Central memory CD4-positive, alpha-beta T cell (primary cell): Measurements from ENCODE around the gene PSG3.
"Not testable (repeated sequence)": the region's sequence is repeated elsewhere in the genome, so short reads cannot be mapped to it uniquely, and the experiment has no call there.

Experiments
- DNase-seq: peaks from one replicate; pipeline ENCODE4 v3.0.0; 2022

The PSG3 gene

GRCh38 chr19:42693760-42694350 is 46.4 kb downstream of the PSG3 start:
- no peak for DNase-seq

GRCh38 chr19:42683917-42684513 is 56.3 kb downstream of the PSG3 start:
- DNase-seq = no peak

DNA sequence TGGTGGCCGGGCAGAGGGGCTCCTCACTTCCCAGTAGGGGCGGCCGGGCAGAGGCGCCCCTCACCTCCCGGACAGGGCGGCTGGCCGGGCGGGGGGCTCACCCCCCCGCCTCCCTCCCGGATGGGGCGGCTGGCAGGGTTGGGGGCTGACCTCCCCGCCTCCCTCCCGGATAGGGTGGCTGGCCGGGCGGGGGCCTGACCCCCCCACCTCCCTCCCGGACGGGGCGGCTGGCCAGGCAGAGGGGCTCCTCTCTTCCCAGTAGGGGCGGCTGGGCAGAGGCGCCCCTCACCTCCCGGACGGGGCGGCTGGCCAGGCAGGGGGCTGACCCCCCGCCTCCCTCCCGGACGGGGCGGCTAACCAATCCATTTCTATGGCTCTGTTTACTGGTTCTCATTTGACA is 64.0 kb downstream of the PSG3 start:
- DNase-seq = not testable (repeated sequence)

DNA sequence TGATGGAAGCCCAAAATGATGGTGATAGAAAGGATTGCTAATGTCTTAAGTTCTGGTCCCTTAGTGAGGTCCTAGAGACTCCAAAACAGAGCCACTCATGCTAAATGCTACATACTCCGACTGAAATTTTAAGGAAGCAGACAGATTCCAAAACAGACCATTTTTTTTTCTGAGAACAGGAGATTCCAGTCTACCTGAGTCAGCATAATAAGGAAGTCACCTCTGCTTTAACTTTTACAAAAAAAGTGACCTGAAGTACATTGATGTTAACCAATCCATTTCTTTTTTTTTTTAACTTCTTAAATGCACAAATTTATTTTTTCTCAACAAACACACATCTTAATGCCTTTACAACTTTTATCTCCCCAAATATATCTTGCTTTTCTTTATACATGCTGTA is 65.7 kb downstream of the PSG3 start:
- not testable (repeated sequence) for DNase-seq
